H1 (cell line): ENCODE measurements around the gene UBL4A. TPM values are rescaled to one million over a fixed set of nuclear protein-coding genes. Genes with fewer than 3 reads are reported as not detected.

Source experiments
- CTCF ChIA-PET: fragments of 300-600 bp; sonication (Branson Sonifier 250); formaldehyde crosslinking; loops from one replicate; lab custom pipeline; 2021; ENCODE audit not compliant: partially characterized antibody; lab: Charles Lee
- POLR2A ChIA-PET: fragments of 300-600 bp; sonication (Branson Sonifier 250); formaldehyde crosslinking; loops from one replicate; lab custom pipeline; 2021; ENCODE audit warnings: inconsistent platforms; ENCODE audit not compliant: partially characterized antibody; lab: Charles Lee
- DNase-seq, 2 experiments: peaks; one replicate each; pipeline versions ENCODE4 v3.0.0 to v3.0.0-alpha.2; 2010 to 2022; ENCODE audit warnings: low spot score in 2 of 2, low read depth in 1 of 2, mixed read lengths in 1 of 2
- FAIRE-seq: peaks from 2 replicates; lab custom pipeline; 2011; peaks lifted over from hg19 to GRCh38; lab: Jason Lieb, UNC
- H2AFZ ChIP-seq: 2 replicates; pipeline ENCODE4 v1.8.1; 2012; ENCODE audit warnings: low read length, inconsistent platforms
- H2AK5ac ChIP-seq: 2 replicates; pipeline ENCODE4 v1.6.1; 2013; ENCODE audit warnings: low read depth, low read length
- H2BK120ac ChIP-seq: replicated peaks from 2 replicates; pipeline ENCODE3; 2013; ENCODE audit warnings: low read depth, low read length, inconsistent platforms
- H2BK12ac ChIP-seq: 2 replicates; pipeline ENCODE4 v1.6.1; 2013; ENCODE audit warnings: low read depth, low read length
- H2BK15ac ChIP-seq: 2 replicates; pipeline ENCODE4 v1.6.1; 2013; ENCODE audit warnings: low read length
- H2BK20ac ChIP-seq: 2 replicates; pipeline ENCODE4 v1.6.1; 2013; ENCODE audit warnings: low read length
- H2BK5ac ChIP-seq: 2 replicates; pipeline ENCODE4 v1.6.1; 2013; ENCODE audit warnings: low read depth, low read length
- H3K14ac ChIP-seq: 2 replicates; pipeline ENCODE4 v1.6.1; 2013; ENCODE audit warnings: inconsistent platforms; ENCODE audit not compliant: insufficient read length
- H3K18ac ChIP-seq: 2 replicates; pipeline ENCODE4 v1.6.1; 2013; ENCODE audit warnings: low read length; ENCODE audit errors: extremely low read depth
- H3K23ac ChIP-seq: 2 replicates; pipeline ENCODE4 v1.6.1; 2013; ENCODE audit warnings: inconsistent platforms; ENCODE audit not compliant: insufficient read length
- H3K23me2 ChIP-seq: 2 replicates; pipeline ENCODE4 v1.6.1; 2013; ENCODE audit warnings: low read depth, low read length
- H3K27ac ChIP-seq: 2 replicates; pipeline ENCODE4 v1.6.1; 2011; ENCODE audit warnings: low read depth, low read length, inconsistent platforms
- H3K27me3 ChIP-seq, 4 experiments: replicated peaks in 1 of 4; 1 replicate in 1 of 4; 2 replicates in 3 of 4; pipeline versions ENCODE4 v1.6.1 to v1.8.1; 2011 to 2013; ENCODE audit warnings: low read length in 3 of 4, mild to moderate bottlenecking in 3 of 4, inconsistent platforms in 2 of 4, mixed read lengths in 2 of 4, moderate library complexity in 1 of 4; ENCODE audit not compliant: control insufficient read depth in 3 of 4, insufficient read depth in 3 of 4; ENCODE audit errors: extremely low read depth in 1 of 4
- H3K36me3 ChIP-seq, 4 experiments: 2 replicates each; pipeline versions ENCODE4 v1.6.1 to v1.8.1; 2011 to 2013; ENCODE audit warnings: mild to moderate bottlenecking in 4 of 4, low read length in 3 of 4, moderate library complexity in 2 of 4, control low read depth in 1 of 4, inconsistent platforms in 1 of 4; ENCODE audit not compliant: insufficient read depth in 4 of 4, control insufficient read depth in 2 of 4
- H3K4ac ChIP-seq: replicated peaks from 2 replicates; pipeline ENCODE3; 2013; ENCODE audit warnings: low read length, low read depth, mixed read lengths, inconsistent platforms; ENCODE audit not compliant: insufficient read length
- H3K4me1 ChIP-seq, 4 experiments: replicated peaks in 1 of 4; 1 replicate in 1 of 4; 2 replicates in 3 of 4; pipeline versions ENCODE4 v1.6.1 to v1.8.1; 2011 to 2013; ENCODE audit warnings: low read length in 3 of 4, inconsistent platforms in 2 of 4, mixed read lengths in 1 of 4; ENCODE audit not compliant: insufficient read depth in 4 of 4, control insufficient read depth in 3 of 4
- H3K4me2 ChIP-seq, 2 experiments: 2 replicates each; pipeline versions ENCODE4 v1.6.1 to v1.8.1; 2011 to 2013; ENCODE audit warnings: low read depth in 2 of 2, low read length in 2 of 2, control low read depth in 1 of 2, inconsistent platforms in 1 of 2, mild to moderate bottlenecking in 1 of 2; ENCODE audit not compliant: insufficient read depth in 1 of 2
- H3K4me3 ChIP-seq, 4 experiments: fragments of 200-600, 300-600 bp in 1 of 4; sonication (generic), shearing (Covaris generic), sonication (Bioruptor Twin) in 1 of 4; 2 replicates each; pipeline versions ENCODE4 v1.5.1 to v1.8.1; 2011 to 2016; ENCODE audit warnings: low read length in 4 of 4, low read depth in 3 of 4, control low read depth in 2 of 4, inconsistent platforms in 2 of 4, mild to moderate bottlenecking in 2 of 4, mixed read lengths in 1 of 4, moderate library complexity in 1 of 4; ENCODE audit not compliant: insufficient read depth in 2 of 4; ENCODE audit errors: extremely low read depth in 1 of 4
- H3K56ac ChIP-seq: replicated peaks from 2 replicates; pipeline ENCODE3; 2013; ENCODE audit warnings: low read depth, mild to moderate bottlenecking, mixed read lengths, low read length, inconsistent platforms; ENCODE audit not compliant: insufficient read length
- H3K79me1 ChIP-seq: 2 replicates; pipeline ENCODE4 v1.6.1; 2013; ENCODE audit warnings: low read depth, low read length, control low read depth
- H3K79me2 ChIP-seq, 2 experiments: 2 replicates each; pipeline versions ENCODE4 v1.6.1 to v1.8.1; 2012 to 2013; ENCODE audit warnings: low read length in 2 of 2, mild to moderate bottlenecking in 2 of 2, inconsistent platforms in 1 of 2; ENCODE audit not compliant: insufficient read depth in 2 of 2, control insufficient read depth in 1 of 2
- H3K9ac ChIP-seq, 4 experiments: replicated peaks in 1 of 4; 1 replicate in 1 of 4; 2 replicates in 3 of 4; pipeline versions ENCODE4 v1.6.1 to v1.8.1; 2011 to 2013; ENCODE audit warnings: low read depth in 3 of 4, low read length in 3 of 4, control low read depth in 2 of 4, mild to moderate bottlenecking in 2 of 4, moderate library complexity in 2 of 4, inconsistent platforms in 1 of 4; ENCODE audit errors: extremely low read depth in 1 of 4
- H3K9me3 ChIP-seq, 2 experiments: 2 replicates each; pipeline versions ENCODE4 v1.6.1 to v1.8.1; 2012 to 2013; ENCODE audit warnings: mild to moderate bottlenecking in 2 of 2, moderate library complexity in 2 of 2, control low read depth in 1 of 2, inconsistent platforms in 1 of 2, low read depth in 1 of 2, low read length in 1 of 2, mixed read lengths in 1 of 2; ENCODE audit not compliant: insufficient read depth in 2 of 2
- H4K20me1 ChIP-seq, 2 experiments: replicated peaks in 1 of 2; 2 replicates each; pipeline versions ENCODE3 to v1.8.1; 2011 to 2013; ENCODE audit warnings: inconsistent platforms in 2 of 2, low read length in 2 of 2, mild to moderate bottlenecking in 1 of 2; ENCODE audit not compliant: insufficient read depth in 2 of 2, control insufficient read depth in 1 of 2
- H4K5ac ChIP-seq: 2 replicates; pipeline ENCODE4 v1.6.1; 2013; ENCODE audit warnings: low read length, low read depth, mixed read lengths, inconsistent platforms; ENCODE audit not compliant: insufficient read length
- H4K8ac ChIP-seq: 2 replicates; pipeline ENCODE4 v1.8.0; 2013; ENCODE audit warnings: mild to moderate bottlenecking, moderate library complexity, low read length, inconsistent platforms; ENCODE audit not compliant: insufficient read depth; ENCODE audit errors: extremely low read depth
- H4K91ac ChIP-seq: replicated peaks from 2 replicates; pipeline ENCODE3; 2013; ENCODE audit warnings: low read length, mixed read lengths, inconsistent platforms; ENCODE audit not compliant: insufficient read length
- ASH2L ChIP-seq: fragments of 200-600, 300-600 bp; sonication (generic); IDR thresholded peaks from one replicate; pipeline ENCODE4 v1.7.1; 2017; ENCODE audit warnings: low read length
- BACH1 ChIP-seq: IDR thresholded peaks from 2 replicates; pipeline ENCODE4 v1.6.1; 2012; ENCODE audit warnings: low read length, improper control_type of control experiment
- BRCA1 ChIP-seq: IDR thresholded peaks from 2 replicates; pipeline ENCODE4 v1.6.1; 2012; ENCODE audit warnings: low read depth, low read length, improper control_type of control experiment
- EGR1 ChIP-seq: IDR thresholded peaks from 2 replicates; pipeline ENCODE4 v1.6.1; 2011; ENCODE audit warnings: low read depth, low read length, borderline replicate concordance
- GABPA ChIP-seq: IDR thresholded peaks from 2 replicates; pipeline ENCODE4 v1.6.1; 2011; ENCODE audit warnings: mild to moderate bottlenecking, low read length, moderate library complexity, borderline replicate concordance; ENCODE audit not compliant: insufficient read depth
- JUN ChIP-seq: IDR thresholded peaks from 2 replicates; pipeline ENCODE4 v1.6.1; 2011; ENCODE audit warnings: low read depth, mild to moderate bottlenecking, improper control_type of control experiment, low read length
- KDM4A ChIP-seq: IDR thresholded peaks from one replicate; pipeline ENCODE4 v1.7.1; 2012; ENCODE audit warnings: low read depth, mild to moderate bottlenecking, moderate library complexity, low read length, inconsistent platforms; ENCODE audit not compliant: severe bottlenecking
- NANOG ChIP-seq: IDR thresholded peaks from 2 replicates; pipeline ENCODE4 v1.6.1; 2011; ENCODE audit warnings: low read length, low read depth, mild to moderate bottlenecking, inconsistent platforms; ENCODE audit not compliant: insufficient read depth, poor library complexity, severe bottlenecking
- POLR2AphosphoS5 ChIP-seq: IDR thresholded peaks from 2 replicates; pipeline ENCODE4 v1.6.1; 2011; ENCODE audit warnings: low read depth, low read length
- POU5F1 ChIP-seq: IDR thresholded peaks from 2 replicates; pipeline ENCODE4 v1.6.1; 2011; ENCODE audit warnings: low read depth, mild to moderate bottlenecking, low read length, moderate library complexity
- RFX5 ChIP-seq: IDR thresholded peaks from 2 replicates; pipeline ENCODE4 v1.6.1; 2011; ENCODE audit warnings: low read depth, low read length, improper control_type of control experiment, borderline replicate concordance
- RXRA ChIP-seq: IDR thresholded peaks from 2 replicates; pipeline ENCODE4 v1.6.1; 2011; ENCODE audit warnings: low read depth, mild to moderate bottlenecking, low read length, moderate library complexity; ENCODE audit not compliant: insufficient read depth
- SIRT6 ChIP-seq: IDR thresholded peaks from one replicate; pipeline ENCODE4 v1.7.1; 2012; ENCODE audit warnings: low read length, inconsistent platforms
- SP2 ChIP-seq: IDR thresholded peaks from 2 replicates; pipeline ENCODE4 v1.6.1; 2012; ENCODE audit warnings: mild to moderate bottlenecking, low read length, inconsistent platforms
- ZNF274 ChIP-seq: IDR thresholded peaks from 2 replicates; pipeline ENCODE4 v1.7.0; 2012; ENCODE audit warnings: low read length, borderline replicate concordance; ENCODE audit errors: extremely low read depth
- WGBS, 2 experiments: shearing (Covaris generic) in 1 of 2; methylation state at CpG; one replicate each; pipeline versions ENCODE4 v1.1.6 to v1.1.7; 2013 to 2015; ENCODE audit warnings: low lambda C conversion rate in 2 of 2, mixed read lengths in 2 of 2, inconsistent platforms in 1 of 2, low coverage in 1 of 2, missing lambda C conversion rate in 1 of 2; ENCODE audit not compliant: insufficient replicate concordance in 2 of 2, insufficient coverage in 1 of 2, insufficient read length in 1 of 2; ENCODE audit errors: extremely low coverage in 1 of 2, missing lambda C conversion rate in 1 of 2; 5-methylcytosine and 5-hydroxymethylcytosine counted together
- polyA plus RNA-seq, 7 experiments: library from polyadenylated mRNA; depleted of rRNA in 3 of 7; stranded (reverse) in 5 of 7; unstranded in 2 of 7; fragments of >200 nt in 5 of 7; fragments of 200-250 nt in 2 of 7; gene quantifications; 1 replicate in 5 of 7; 2 replicates in 1 of 7; 4 replicates in 1 of 7; pipeline versions ENCODE4 v1.2.1 to v1.2.3, GENCODE V29; 2011 to 2013; ENCODE audit warnings: missing spikeins in 2 of 7, mixed read lengths in 2 of 7
- total RNA-seq: library from RNA; stranded (reverse); fragmentation: NEBNext Ultra II Directional; extraction: Animal tissue kit (Norgen Biotek cat#: 25700); gene quantifications from 2 replicates; pipeline ENCODE4 v1.2.1, GENCODE V29; 2021

The UBL4A gene
- total and polyA plus RNA-seq, 2 of the 8 experiments (the other 6 are each of a cell fraction or from before 2014, with no cell fraction given): 23.1 to 31.7 TPM

DNA sequence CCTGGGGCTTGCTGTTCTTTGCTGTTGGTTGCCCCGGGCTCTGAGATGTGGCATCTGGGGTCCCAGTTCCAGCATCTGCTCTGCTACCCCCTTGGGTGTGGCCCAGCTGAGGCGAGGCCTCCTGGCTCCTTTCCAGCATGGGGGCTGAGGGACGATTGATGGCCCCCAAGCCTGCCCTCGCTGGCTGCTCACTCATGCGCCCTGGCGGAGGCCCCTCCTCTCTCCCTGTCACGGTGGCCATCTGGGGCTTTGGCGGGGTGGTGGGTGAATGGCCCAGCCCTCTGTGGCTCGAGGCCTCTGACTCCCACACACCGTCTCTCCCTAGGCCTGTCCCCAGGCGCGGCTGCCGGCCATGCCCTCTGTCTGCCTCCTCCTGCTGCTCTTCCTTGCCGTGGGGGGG, 26.6 kb downstream of the UBL4A start:
- CTCF ChIA-PET: interaction anchor here (0.9 to 2.3 kb wide), 5 partner anchors 10 to 67 kb away, joined by 3 to 11 read pairs (median 4); no protein-coding TSS in a partner anchor
- H2BK12ac ChIP-seq: no peak overlapping the region
- no peak overlapping the region for H2BK120ac ChIP-seq
- no peak overlapping the region for H2BK5ac ChIP-seq
- H2AFZ ChIP-seq: no peak overlapping the region
- no peak overlapping the region for H2BK20ac ChIP-seq
- WGBS, 2 experiments: no CpG with 5 or more reads among the region's 14 CpGs
- H3K36me3 ChIP-seq: peaks cover 0 to 8% (median 2%) of the 10 kb centered on the region in 4 experiments; a peak in 4 of 8 replicates
- peak overlapping the region in 1 of 4 experiments; percentile 17; a peak in 2 of 8 replicates for H3K4me3 ChIP-seq
- H3K23ac ChIP-seq: no peak overlapping the region
- H4K5ac ChIP-seq: no peak overlapping the region
- H2BK15ac ChIP-seq: no peak overlapping the region
- peak overlapping the region in 1 of 2 experiments; percentile 71; a peak in 1 of 4 replicates for H3K4me2 ChIP-seq
- H3K23me2 ChIP-seq: no peaks in the 10 kb centered on the region; the same call in 1 of the 2 replicates
- H4K8ac ChIP-seq: no peak overlapping the region
- peaks cover 0 to 2% (median 0%) of the 10 kb centered on the region in 4 experiments; a peak in 2 of 7 replicates for H3K4me1 ChIP-seq
- H3K27ac ChIP-seq: no peak overlapping the region
- H3K79me1 ChIP-seq: no peaks in the 10 kb centered on the region
- no peak overlapping the region for H3K9ac ChIP-seq
- H3K18ac ChIP-seq: no peak overlapping the region
- H3K4ac ChIP-seq: no peak overlapping the region
- no peak overlapping the region for H3K56ac ChIP-seq
- no peaks in the 10 kb centered on the region for H3K79me2 ChIP-seq
- no peak overlapping the region for H3K14ac ChIP-seq
- H4K91ac ChIP-seq: no peak overlapping the region
- no peak for FAIRE-seq
- no peaks in the 10 kb centered on the region for H4K20me1 ChIP-seq
- no peaks in the 10 kb centered on the region for H3K9me3 ChIP-seq
- POLR2A ChIA-PET: interaction anchor here (0.7 to 2.8 kb wide), 11 partner anchors 10 to 91 kb away, joined by 3 to 14 read pairs (median 4); partner anchors contain the start of genes RPL10 and UBL4A
- no peak overlapping the region for H2AK5ac ChIP-seq
- no peak for DNase-seq
- H3K27me3 ChIP-seq: peaks cover 0 to 3% (median 0%) of the 10 kb centered on the region in 4 experiments; a peak in 1 of 7 replicates
- TF ChIP-seq JUN (no peak), BACH1 (no peak), KDM4A (no peak), POU5F1 (no peak), GABPA (no peak), ASH2L (no peak), SP2 (no peak), POLR2AphosphoS5 (no peak), SIRT6 (no peak), RXRA (no peak), NANOG (no peak), BRCA1 (no peak), EGR1 (no peak), ZNF274 (no peak), RFX5 (no peak)
